Transverse colon (tissue), 3 donors: ENCODE data around the gene ZDHHC14.

Experiments
- CTCF ChIP-seq, 5 experiments: fragments of 200-600 bp in 3 of 5; fragments of 450-650 bp in 2 of 5; sonication (generic) in 3 of 5; IDR thresholded peaks; 1 replicate in 2 of 5; 2 replicates in 3 of 5; pipeline ENCODE4 v1.5.1; 2016 to 2017; ENCODE audit warnings: antibody characterized with exemption in 5 of 5, inconsistent platforms in 3 of 5, mild to moderate bottlenecking in 2 of 5, moderate library complexity in 1 of 5
- POLR2A ChIP-seq: fragments of 450-650 bp; IDR thresholded peaks from one replicate; pipeline ENCODE4 v1.6.1; 2016; ENCODE audit warnings: antibody characterized with exemption, mild to moderate bottlenecking, moderate library complexity

- no peak for TF ChIP-seq CTCF (IDR thresholded peaks at IDR 0.05)
- TF ChIP-seq POLR2A, result no peak
These were observed 256.5 kb downstream of the ZDHHC14 start for GRCh38 chr6:157637516-157637915.
